GM18870 (cell line): Measurements from ENCODE around the gene ZEB2.

Experiments
- ATAC-seq: cut with Tn5 transposase; IDR thresholded peaks from one replicate; pipeline ENCODE4 v1.9.1; 2021; ENCODE audit warnings: moderate library complexity; ENCODE audit not compliant: unreplicated experiment

ZEB2 gene

DNA sequence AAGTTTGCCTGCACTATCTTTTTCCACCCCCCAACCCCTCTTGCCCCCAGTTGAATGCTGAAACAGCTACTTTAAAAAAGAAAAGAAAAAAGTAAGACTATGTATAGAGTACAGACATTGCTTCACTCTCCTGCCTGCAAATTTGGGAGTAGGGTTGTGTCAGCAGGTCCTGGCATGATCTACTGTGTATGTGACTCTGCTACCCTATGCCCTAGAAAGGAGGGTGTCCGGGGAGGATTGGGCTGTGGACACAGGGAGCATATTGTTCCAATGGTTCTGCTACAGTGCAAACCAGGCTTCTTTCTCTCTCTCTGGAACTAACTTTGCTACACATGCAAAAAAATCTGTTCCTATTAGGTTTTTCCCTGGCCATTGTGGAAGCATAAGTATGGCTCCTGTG is 9.9 kb upstream of the ZEB2 start:
- no peak for ATAC-seq

DNA sequence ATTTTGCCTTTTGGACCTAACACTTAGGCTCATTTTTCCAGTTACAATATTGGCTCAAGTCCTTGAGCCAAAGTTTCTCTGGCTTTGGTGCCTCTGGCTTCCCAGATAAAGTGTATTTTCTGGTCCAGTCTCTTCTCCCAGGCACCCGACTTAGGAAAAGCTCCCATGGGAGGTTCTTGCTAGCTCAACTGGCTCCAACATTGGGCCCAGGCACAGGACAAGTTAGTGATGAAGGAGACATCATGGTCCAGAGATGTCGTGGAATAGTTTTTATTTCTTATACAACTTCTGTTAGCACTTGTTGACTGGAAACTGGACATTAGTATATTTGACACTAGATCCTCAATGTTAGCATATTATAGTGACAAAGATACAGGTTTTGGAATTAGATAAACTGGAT is 8.2 kb upstream of the ZEB2 start:
- ATAC-seq, result no peak

DNA sequence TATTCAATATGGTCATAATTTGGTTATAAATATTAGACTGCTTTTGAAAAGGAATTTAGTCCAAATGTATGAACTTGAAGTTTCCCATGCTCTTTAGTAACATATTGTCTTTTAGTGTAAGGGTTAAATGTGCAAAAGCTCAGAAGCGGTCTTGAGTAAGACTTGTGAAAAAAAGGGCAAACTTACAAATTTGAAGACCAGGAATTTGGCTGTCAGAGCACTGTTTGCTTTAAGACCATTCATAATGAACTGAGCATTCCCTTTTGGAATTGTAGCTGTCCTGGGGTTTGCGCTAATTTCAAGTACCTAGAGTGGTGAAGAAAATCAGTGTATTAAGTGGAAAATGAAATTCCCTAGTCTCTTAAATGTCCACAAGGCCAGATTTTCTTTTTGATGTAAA is 6.9 kb upstream of the ZEB2 start:
- no peak for ATAC-seq

GRCh38 chr2:144524118-144525009 is 4.4 kb upstream of the ZEB2 start:
- no peak for ATAC-seq

DNA sequence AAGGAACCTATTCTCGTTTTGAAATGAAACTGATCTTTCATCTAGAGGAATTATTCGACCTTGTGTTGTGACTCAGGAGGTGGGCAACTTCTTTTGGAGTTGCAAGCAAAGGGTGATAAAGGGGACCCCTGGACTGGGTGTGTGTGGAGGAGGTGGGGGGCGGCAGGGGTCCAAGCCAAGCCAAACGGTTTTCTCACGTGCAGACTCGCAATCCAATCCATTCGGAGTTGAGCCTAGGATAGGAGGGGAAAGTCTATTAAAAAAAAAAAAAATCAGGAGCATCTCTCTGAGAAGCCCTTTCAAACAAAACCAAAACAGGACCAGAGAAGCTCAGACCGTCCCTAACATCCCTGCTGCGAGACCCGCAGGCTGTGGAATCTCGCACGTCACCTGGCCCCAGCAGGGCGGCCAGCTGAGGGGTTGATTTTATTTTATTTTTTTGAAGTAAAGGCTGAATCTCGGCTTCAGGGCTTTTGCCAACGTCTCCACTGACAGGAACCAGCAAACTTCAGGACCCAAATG is 3.7 kb upstream of the ZEB2 start:
- no peak for ATAC-seq

- ATAC-seq, result no peak
Measured at GRCh38 chr2:144522897-144523595, 3.1 kb upstream of the ZEB2 start.

GRCh38 chr2:144522176-144522896 is 2.4 kb upstream of the ZEB2 start:
- no peak for ATAC-seq

- no peak for ATAC-seq
Measured at GRCh38 chr2:144521686-144522085, 1.8 kb upstream of the ZEB2 start.

DNA sequence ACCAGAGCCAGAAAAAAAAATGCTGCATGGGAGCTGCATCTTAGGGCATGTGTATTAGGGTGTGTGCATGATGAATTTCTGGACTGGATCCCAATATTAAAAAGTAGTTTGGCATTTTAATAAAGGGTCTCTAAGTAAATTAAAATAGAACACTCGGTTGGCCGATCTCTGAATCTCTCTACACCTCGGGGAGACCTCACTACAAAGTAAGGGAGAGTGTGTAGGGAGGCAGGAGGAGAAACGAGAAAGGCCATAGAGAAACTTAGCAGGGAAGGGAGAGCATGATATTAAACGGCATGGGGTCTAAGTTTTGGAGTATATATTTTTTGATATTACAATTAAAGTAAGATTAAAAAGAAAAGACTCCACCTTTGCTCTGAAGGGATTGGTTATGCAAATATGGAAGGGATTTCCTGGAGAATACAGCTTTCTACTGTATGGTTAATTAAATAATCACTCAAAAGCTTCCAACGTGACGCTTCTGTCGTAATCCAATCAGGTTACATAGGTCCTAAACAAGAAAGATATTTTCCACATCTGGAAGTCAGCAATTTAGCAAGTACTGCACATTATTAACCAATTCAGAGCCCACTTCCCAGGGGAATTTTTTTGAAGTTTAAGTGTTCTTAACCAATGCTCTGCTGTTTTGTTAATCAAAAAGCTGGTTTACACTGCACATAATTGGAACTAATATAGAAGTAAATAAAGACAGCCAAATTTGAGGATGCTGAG is 1.0 kb upstream of the ZEB2 start:
- no peak for ATAC-seq

DNA sequence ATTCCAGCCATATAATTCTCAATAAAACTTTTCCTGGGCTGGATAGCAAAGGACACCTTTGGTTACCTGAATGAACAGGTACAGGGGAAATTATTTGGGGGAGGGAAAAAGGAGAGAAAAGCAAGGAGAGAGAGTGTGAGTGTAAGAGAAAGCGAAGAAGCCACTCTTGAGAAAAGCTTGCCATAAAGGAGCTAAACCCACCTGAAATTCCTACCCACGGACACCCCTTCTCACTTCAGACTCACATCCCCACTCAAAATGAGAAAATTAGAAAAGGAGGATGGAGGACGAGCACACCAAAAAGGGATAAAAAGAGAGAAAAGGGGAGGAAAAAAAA is 354 bp downstream of the ZEB2 start:
- no peak for ATAC-seq

DNA sequence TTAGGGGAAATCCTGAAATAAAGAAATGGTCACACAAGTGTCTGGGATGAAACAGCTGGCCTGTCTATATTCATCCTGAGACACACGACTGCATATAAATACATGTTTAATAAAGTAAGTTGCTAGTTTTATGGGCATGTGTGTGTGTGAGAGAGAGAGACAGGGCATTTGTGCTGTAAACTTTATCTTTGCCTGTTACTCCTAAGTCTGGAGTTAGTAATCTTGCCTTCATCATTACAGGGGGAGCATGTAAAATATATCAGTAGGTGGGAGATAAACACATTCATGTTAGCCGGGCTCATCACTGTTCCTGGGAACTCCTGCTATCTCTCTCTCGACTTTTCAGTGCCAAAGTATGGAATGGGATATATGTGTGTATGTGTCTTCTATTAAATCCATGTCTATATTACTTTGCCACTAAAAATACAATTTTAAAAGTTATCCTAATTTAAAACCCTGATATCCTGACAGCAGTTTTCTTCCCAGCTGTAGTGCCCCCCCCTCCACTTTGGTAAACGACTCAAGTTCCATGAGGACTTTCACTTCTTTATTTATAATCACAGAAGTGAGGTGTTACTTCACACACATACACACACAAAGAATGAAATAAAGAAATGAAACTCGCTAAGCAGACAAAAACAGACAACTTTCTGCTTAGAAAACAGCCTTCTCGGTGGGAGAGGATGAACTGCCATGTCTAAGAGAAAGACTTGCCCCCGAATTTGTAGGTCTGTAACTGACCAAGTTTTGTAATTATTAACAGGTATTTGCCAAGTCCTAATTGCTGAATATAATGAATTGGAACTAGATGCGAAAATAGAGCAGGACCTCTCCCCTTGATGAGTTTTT is 947 bp downstream of the ZEB2 start:
- peak; percentile 84 for ATAC-seq

- ATAC-seq, result no peak
Measured at GRCh38 chr2:144517866-144518747, 1.8 kb downstream of the ZEB2 start.

GRCh38 chr2:144516981-144517865 is 2.7 kb downstream of the ZEB2 start:
- peak; percentile 45 for ATAC-seq

- no peak for ATAC-seq
Measured at GRCh38 chr2:144516411-144516980, 3.4 kb downstream of the ZEB2 start.

DNA sequence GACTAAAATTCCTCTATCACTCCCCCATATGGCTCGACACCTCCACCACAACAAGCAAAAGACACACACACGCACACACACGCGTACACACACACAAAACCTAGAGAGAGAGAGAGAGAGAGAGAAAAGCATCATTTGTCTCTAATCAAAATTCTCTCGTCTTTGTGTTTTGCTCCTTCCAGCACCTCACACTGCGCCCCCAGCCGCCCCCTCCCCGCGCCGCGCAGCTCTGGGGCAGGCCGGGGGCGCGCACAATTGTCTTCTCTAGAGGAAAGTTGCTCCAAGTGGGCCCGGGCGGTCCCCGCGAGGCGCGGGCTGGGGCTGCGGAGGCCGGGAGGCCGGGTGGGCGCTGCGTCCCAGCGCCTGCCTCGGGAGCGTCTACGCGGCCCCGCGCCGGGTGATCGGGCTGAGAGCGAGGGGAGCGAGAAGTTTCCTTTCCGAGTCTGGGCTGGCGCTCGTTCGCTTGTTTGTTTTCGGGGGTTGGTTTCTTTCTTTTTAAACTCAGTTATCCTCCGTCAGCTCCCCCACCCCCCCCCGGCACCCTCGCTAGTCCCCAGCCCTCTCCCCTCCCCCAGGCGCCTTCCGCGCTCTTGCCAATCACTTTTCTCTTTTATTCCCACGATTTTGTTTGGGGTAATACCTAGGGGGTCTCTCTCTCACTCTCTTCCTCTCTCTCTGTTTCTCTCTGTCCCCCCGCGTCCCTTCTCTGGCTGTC is 4.1 kb downstream of the ZEB2 start:
- ATAC-seq, result no peak

GRCh38 chr2:144515099-144515695 is 4.7 kb downstream of the ZEB2 start:
- no peak for ATAC-seq
